Neutrophil (primary cell): ENCODE measurements around the gene COL11A1.

Source experiments
- H3K27ac ChIP-seq: fragments of 200-600 bp; sonication (generic); 2 replicates; pipeline ENCODE4 v1.5.1; 2016; ENCODE audit warnings: mild to moderate bottlenecking, moderate library complexity
- H3K27me3 ChIP-seq: fragments of 200-600 bp; sonication (generic); 2 replicates; pipeline ENCODE4 v1.6.0; 2016; ENCODE audit warnings: mild to moderate bottlenecking
- H3K36me3 ChIP-seq: fragments of 200-600 bp; sonication (generic); 2 replicates; pipeline ENCODE4 v1.5.1; 2017
- H3K4me1 ChIP-seq, 2 experiments: fragments of 200-600 bp in 1 of 2; sonication (generic) in 1 of 2; 1 replicate in 1 of 2; 2 replicates in 1 of 2; pipeline versions ENCODE4 v1.5.1 to v1.6.1; 2013 to 2016; ENCODE audit warnings: low read depth in 1 of 2, low read length in 1 of 2, mild to moderate bottlenecking in 1 of 2, moderate library complexity in 1 of 2; ENCODE audit not compliant: control insufficient read depth in 1 of 2, insufficient read depth in 1 of 2
- H3K4me3 ChIP-seq, 2 experiments: fragments of 200-600 bp in 1 of 2; sonication (generic) in 1 of 2; 1 replicate in 1 of 2; 2 replicates in 1 of 2; pipeline ENCODE4 v1.5.1; 2013 to 2016; ENCODE audit warnings: low read depth in 1 of 2, low read length in 1 of 2, mild to moderate bottlenecking in 1 of 2, moderate library complexity in 1 of 2
- H3K9me3 ChIP-seq: fragments of 200-600 bp; sonication (generic); 2 replicates; pipeline ENCODE4 v1.5.1; 2016
- CTCF ChIP-seq: fragments of 200-600 bp; sonication (generic); IDR thresholded peaks from 2 replicates; pipeline ENCODE4 v1.5.1; 2016; ENCODE audit warnings: antibody characterized with exemption

Gene COL11A1

GRCh38 chr1:102891868-102892625 lies 216.3 kb downstream of the COL11A1 start:
- H3K36me3 ChIP-seq, result no peaks in the 10 kb centered on the region
- H3K27ac ChIP-seq, result no peak overlapping the region
- H3K9me3 ChIP-seq, result no peaks in the 10 kb centered on the region
- no peak overlapping the region for H3K4me3 ChIP-seq
- no peaks in the 10 kb centered on the region for H3K27me3 ChIP-seq
- TF ChIP-seq CTCF, result no peak
- H3K4me1 ChIP-seq, result no peaks in the 10 kb centered on the region

GRCh38 chr1:102886638-102887037 lies 221.7 kb downstream of the COL11A1 start:
- Histone ChIP-seq H3K4me3 (no peak overlapping the region), H3K4me1 (no peaks in the 10 kb centered on the region), H3K36me3 (no peaks in the 10 kb centered on the region), H3K9me3 (no peaks in the 10 kb centered on the region), H3K27me3 (no peaks in the 10 kb centered on the region), H3K27ac (no peak overlapping the region)
- TF ChIP-seq CTCF, result no peak

- no peak for TF ChIP-seq CTCF
- no peak overlapping the region for H3K4me3 ChIP-seq
- no peaks in the 10 kb centered on the region for H3K9me3 ChIP-seq
- H3K36me3 ChIP-seq, result no peaks in the 10 kb centered on the region
- H3K27me3 ChIP-seq, result no peaks in the 10 kb centered on the region
- H3K4me1 ChIP-seq, result no peaks in the 10 kb centered on the region
- no peak overlapping the region for H3K27ac ChIP-seq
Measured at GRCh38 chr1:102884238-102884637, 224.1 kb downstream of the COL11A1 start.

GRCh38 chr1:102879439-102879993 lies 228.8 kb downstream of the COL11A1 start:
- no peaks in the 10 kb centered on the region for H3K27me3 ChIP-seq
- H3K36me3 ChIP-seq, result no peaks in the 10 kb centered on the region
- no peaks in the 10 kb centered on the region for H3K9me3 ChIP-seq
- no peaks in the 10 kb centered on the region for H3K4me1 ChIP-seq
- H3K4me3 ChIP-seq, result no peak overlapping the region
- no peak for TF ChIP-seq CTCF
- H3K27ac ChIP-seq, result no peak overlapping the region

- Histone ChIP-seq H3K27ac (no peak overlapping the region), H3K4me1 (no peaks in the 10 kb centered on the region), H3K36me3 (no peaks in the 10 kb centered on the region), H3K27me3 (no peaks in the 10 kb centered on the region), H3K9me3 (no peaks in the 10 kb centered on the region), H3K4me3 (no peak overlapping the region)
- no peak for TF ChIP-seq CTCF
Measured at GRCh38 chr1:102875756-102876155, 232.6 kb downstream of the COL11A1 start.
